Esophagus squamous epithelium (tissue), 5 donors: ENCODE data around the gene OR6C70. TPM values are rescaled to one million over a fixed set of nuclear protein-coding genes. Genes with fewer than 3 reads are reported as not detected.

Experiments
- DNase-seq: peaks from one replicate; lab custom pipeline; 2025; lab: John Stamatoyannopoulos, UW
- H3K27ac ChIP-seq, 4 donors: fragments of 200-600 bp; sonication (generic); one replicate each; pipeline ENCODE4 v1.5.1; 2016 to 2019; ENCODE audit warnings: mild to moderate bottlenecking in 1 of 4
- H3K27me3 ChIP-seq, 4 donors: fragments of 200-600 bp; sonication (generic); 1 replicate in 3 of 4; 2 replicates in 1 of 4; pipeline versions ENCODE4 v1.5.1 to v1.6.0; 2017 to 2021; ENCODE audit warnings: antibody characterized with exemption in 1 of 4
- H3K36me3 ChIP-seq, 3 donors: fragments of 200-600 bp; sonication (generic); one replicate each; pipeline ENCODE4 v1.5.1; 2016 to 2019
- H3K4me1 ChIP-seq, 3 donors: fragments of 200-600 bp; sonication (generic); one replicate each; pipeline ENCODE4 v1.5.1; 2017 to 2019
- H3K4me3 ChIP-seq, 4 donors: fragments of 200-600 bp; sonication (generic); 1 replicate in 3 of 4; 2 replicates in 1 of 4; pipeline ENCODE4 v1.5.1; 2016 to 2019; ENCODE audit warnings: mild to moderate bottlenecking in 2 of 4, moderate library complexity in 1 of 4
- H3K9me3 ChIP-seq, 3 donors: fragments of 200-600 bp; sonication (generic); one replicate each; pipeline ENCODE4 v1.5.1; 2016 to 2019
- POLR2A ChIP-seq, 4 donors: fragments of 450-650 bp; IDR thresholded peaks; one replicate each; pipeline ENCODE4 v1.6.1; 2017; ENCODE audit warnings: antibody characterized with exemption in 4 of 4, mild to moderate bottlenecking in 4 of 4, moderate library complexity in 3 of 4
- WGBS, 2 donors: methylation state at CpG; one replicate each; pipeline ENCODE4 v1.1.5; 2018; 5-methylcytosine and 5-hydroxymethylcytosine counted together
- intact Hi-C: fragments of 100-400 bp; cut with DNase I; formaldehyde crosslinking; loops from one replicate; pipeline ENCODE4 v1.15.0; 2022
- total RNA-seq, 4 donors: library from RNA; depleted of rRNA; stranded (reverse); fragments of >200 nt; gene quantifications; one replicate each; pipeline ENCODE4 v1.1.0, GENCODE V29; 2016
- TF ChIP-seq, protein P1 (sequence below), 6 experiments: fragments of 450-650 bp in 4 of 6; fragments of 200-600 bp in 2 of 6; sonication (generic) in 2 of 6; IDR thresholded peaks; one replicate each; pipeline ENCODE4 v1.5.1; 2016 to 2019; ENCODE audit warnings: antibody characterized with exemption in 6 of 6, mild to moderate bottlenecking in 4 of 6, moderate library complexity in 4 of 6
- donor health status: DM: yes; HTN: yes; CAD: no.

OR6C70 gene
- total RNA-seq, result not detected

DNA sequence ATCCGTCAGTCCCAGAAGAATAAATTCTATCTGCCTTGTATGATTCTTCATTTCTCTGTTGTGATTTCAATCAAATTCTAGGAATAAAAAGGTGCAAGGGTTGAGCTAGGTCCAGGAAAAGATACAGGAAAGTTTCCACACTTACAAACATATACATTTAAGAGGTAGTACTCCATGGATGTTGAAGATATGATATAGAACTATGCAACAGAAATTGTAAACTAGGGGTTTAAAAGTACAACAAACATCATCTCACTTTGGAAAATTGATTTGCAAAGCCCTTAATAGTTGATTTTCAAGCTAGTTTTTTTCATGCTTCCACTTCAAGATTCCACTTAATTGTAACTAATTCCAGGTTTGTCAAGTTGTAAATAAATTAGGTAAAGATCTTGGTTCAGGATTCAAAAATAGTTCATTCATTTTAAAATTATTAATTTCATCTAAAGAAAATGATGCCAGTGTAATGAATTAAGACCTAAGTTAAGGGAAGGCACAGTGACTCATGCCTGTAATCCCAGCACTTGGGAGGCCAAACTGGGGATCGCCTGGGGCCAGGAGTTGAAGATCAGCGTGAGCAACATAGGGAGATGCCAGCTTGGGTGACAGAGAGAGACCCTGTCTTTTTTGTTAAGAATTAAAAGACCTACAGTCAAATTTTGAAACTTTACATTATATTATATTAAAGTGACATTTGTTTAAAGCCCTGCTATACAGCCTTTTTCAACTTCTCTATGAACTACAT, at the start of gene OR6C70:
TSS of gene OR6C70 (minus strand) at position 51 of the 742 bp plus-strand sequence. CDS start at position 51, 0 bp downstream.
- H3K27ac ChIP-seq, result no peak within 1 kb of the TSS

DNA sequence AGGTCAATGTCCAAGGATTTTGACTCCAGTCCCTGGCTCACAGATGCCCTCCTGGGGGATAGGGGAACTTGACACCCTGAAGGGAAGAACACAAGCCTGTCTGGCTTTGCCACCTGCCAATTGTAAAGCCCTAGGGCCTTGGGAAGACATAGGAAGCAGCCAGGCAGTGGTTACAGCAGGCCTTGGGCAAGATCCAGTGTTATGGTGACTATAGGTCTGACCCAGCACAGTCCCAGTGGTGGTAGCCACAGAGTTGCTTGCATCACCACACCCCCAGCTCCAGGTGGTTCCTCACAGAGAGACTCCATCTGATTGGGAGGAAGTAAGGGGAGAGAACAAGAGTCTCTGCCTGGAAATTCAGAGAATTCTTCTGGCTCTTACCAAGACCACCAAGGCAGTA, 46.5 kb upstream of the OR6C70 start:
- Histone ChIP-seq H3K27me3 (no peaks in the 10 kb centered on the region), H3K4me3 (no peak overlapping the region), H3K27ac (no peak overlapping the region), H3K4me1 (no peaks in the 10 kb centered on the region), H3K9me3 (no peaks in the 10 kb centered on the region), H3K36me3 (no peaks in the 10 kb centered on the region)
- no peak for TF ChIP-seq POLR2A (IDR thresholded peaks at IDR 0.05)
- TF ChIP-seq, protein P1, sequence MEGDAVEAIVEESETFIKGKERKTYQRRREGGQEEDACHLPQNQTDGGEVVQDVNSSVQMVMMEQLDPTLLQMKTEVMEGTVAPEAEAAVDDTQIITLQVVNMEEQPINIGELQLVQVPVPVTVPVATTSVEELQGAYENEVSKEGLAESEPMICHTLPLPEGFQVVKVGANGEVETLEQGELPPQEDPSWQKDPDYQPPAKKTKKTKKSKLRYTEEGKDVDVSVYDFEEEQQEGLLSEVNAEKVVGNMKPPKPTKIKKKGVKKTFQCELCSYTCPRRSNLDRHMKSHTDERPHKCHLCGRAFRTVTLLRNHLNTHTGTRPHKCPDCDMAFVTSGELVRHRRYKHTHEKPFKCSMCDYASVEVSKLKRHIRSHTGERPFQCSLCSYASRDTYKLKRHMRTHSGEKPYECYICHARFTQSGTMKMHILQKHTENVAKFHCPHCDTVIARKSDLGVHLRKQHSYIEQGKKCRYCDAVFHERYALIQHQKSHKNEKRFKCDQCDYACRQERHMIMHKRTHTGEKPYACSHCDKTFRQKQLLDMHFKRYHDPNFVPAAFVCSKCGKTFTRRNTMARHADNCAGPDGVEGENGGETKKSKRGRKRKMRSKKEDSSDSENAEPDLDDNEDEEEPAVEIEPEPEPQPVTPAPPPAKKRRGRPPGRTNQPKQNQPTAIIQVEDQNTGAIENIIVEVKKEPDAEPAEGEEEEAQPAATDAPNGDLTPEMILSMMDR (IDR thresholded peaks at IDR 0.05), result no peak
- DNase-seq, result no peak
- intact Hi-C loops, result no loop called here

More for the DNA sequence above, at the start of gene OR6C70:
- Histone ChIP-seq H3K4me3 (no peak within 1 kb of the TSS), H3K9me3 (no peaks in the 10 kb centered on the region), H3K4me1 (no peaks in the 10 kb centered on the region), H3K36me3 (no peaks in the 10 kb centered on the region), H3K27me3 (no peaks in the 10 kb centered on the region)
- WGBS, 2 donors, result 49 to 51% methylated on average over 3 of the region's 3 CpGs
- intact Hi-C loops, result no loop called here
- TF ChIP-seq POLR2A (IDR thresholded peaks at IDR 0.05), result no peak
- TF ChIP-seq, protein P1 (IDR thresholded peaks at IDR 0.05), result no peak
- DNase-seq, result no peak

DNA sequence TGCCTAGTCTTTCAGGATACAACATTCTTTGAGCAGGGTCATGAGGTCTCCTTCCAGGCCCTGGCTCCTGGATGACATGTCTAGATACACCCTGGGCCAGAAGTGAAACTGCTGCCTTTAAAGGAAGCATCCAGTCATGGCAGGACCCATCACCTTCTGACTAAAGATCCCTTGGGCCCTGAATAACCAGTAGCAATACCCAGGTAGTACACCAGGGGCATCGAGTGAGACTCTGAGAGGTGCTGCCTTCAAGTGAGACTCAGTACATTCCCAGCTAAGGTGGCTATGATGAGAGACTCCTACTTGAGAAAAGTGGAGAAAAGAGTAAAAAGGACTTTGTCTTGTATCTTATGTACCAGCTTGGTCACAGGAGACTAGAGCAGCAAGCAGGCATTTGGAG, 45.8 kb upstream of the OR6C70 start:
- DNase-seq, result no peak
- Histone ChIP-seq H3K27me3 (no peaks in the 10 kb centered on the region), H3K4me1 (no peaks in the 10 kb centered on the region), H3K27ac (no peak overlapping the region), H3K9me3 (no peaks in the 10 kb centered on the region), H3K36me3 (no peaks in the 10 kb centered on the region), H3K4me3 (no peak overlapping the region)
- intact Hi-C loops, result no loop called here
- 38 to 60% methylated on average over 1 of the region's 1 CpG for WGBS, 2 donors
- no peak for TF ChIP-seq POLR2A (IDR thresholded peaks at IDR 0.05)
- TF ChIP-seq, protein P1 (IDR thresholded peaks at IDR 0.05), result no peak

DNA sequence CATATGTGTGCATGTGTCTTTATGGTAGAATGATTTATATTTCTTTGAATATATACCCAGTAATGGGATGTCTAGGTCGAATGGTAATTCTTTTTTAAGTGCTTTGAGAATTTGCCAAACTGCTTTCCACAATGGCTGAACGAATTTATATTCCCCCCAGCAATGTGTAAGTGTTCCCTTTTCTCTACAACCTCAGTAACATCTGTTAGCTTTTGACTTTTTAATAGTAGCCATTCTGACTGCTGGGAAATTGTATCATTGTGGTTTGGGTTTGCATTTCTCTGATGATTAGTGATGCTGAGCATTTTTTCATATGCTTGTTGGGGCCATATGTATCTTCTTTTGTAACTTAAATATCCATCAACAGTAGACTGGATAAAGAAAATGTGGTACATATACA, 31.7 kb upstream of the OR6C70 start:
- 20 to 23% methylated on average over 2 of the region's 2 CpGs for WGBS, 2 donors
- intact Hi-C loops, result no loop called here
- no peaks in the 10 kb centered on the region for H3K27me3 ChIP-seq

DNA sequence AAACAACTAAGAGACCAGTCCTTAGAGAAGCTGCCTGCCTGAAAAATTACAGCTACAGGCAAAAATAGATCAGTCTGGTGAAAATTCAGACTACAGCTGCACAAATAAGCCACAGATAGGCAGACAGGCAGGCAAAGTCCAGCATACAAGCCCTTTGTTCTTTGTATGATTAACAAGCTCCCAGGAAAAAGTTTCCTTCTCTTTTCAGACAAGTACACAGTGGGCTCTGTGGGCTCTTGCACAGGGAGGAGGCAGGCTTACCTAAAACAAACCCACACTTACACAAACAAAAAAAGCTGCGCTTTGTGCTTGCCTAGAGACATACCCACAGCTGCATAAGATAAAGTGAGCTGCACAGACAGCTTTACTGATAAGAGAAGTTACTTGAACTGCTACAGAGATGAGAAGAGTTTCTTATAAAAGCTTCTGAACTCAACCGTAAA, 29.9 kb upstream of the OR6C70 start:
- no peaks in the 10 kb centered on the region for H3K4me1 ChIP-seq
- 19 to 26% methylated on average over 2 of the region's 2 CpGs for WGBS, 2 donors
- intact Hi-C loops, result no loop called here
- H3K27me3 ChIP-seq, result no peaks in the 10 kb centered on the region
- H3K9me3 ChIP-seq, result no peaks in the 10 kb centered on the region
- no peak overlapping the region for H3K4me3 ChIP-seq
- TF ChIP-seq POLR2A (IDR thresholded peaks at IDR 0.05), result no peak
- TF ChIP-seq, protein P1 (IDR thresholded peaks at IDR 0.05), result no peak
- DNase-seq, result no peak
- H3K27ac ChIP-seq, result no peak overlapping the region
- no peaks in the 10 kb centered on the region for H3K36me3 ChIP-seq

More for the DNA sequence above, 31.7 kb upstream of the OR6C70 start:
- DNase-seq, result no peak
- Histone ChIP-seq H3K9me3 (no peaks in the 10 kb centered on the region), H3K27ac (no peak overlapping the region), H3K36me3 (no peaks in the 10 kb centered on the region), H3K4me1 (no peaks in the 10 kb centered on the region), H3K4me3 (no peak overlapping the region)
- TF ChIP-seq POLR2A (IDR thresholded peaks at IDR 0.05), result no peak
- TF ChIP-seq, protein P1 (IDR thresholded peaks at IDR 0.05), result no peak
